C4-2B (cell line): Measurements from ENCODE around the gene S1PR1.

Source experiments
- H3K27ac ChIP-seq: fragments of 450-650 bp; 2 replicates; pipeline ENCODE4 v1.5.1; 2017
- CTCF ChIP-seq: fragments of 450-650 bp; conservative IDR thresholded peaks from 2 replicates; pipeline ENCODE4 v1.5.1; 2017; ENCODE audit warnings: mild to moderate bottlenecking
- ZFX ChIP-seq: fragments of 450-650 bp; IDR thresholded peaks from 2 replicates; pipeline ENCODE4 v1.6.1; 2017

S1PR1 gene

GRCh38 chr1:101284021-101284420 is 47.2 kb downstream of the S1PR1 start:
- H3K27ac ChIP-seq = no peak overlapping the region
- TF ChIP-seq CTCF = no peak
- no peak for TF ChIP-seq ZFX

- TF ChIP-seq CTCF = no peak
- TF ChIP-seq ZFX = no peak
- H3K27ac ChIP-seq = no peak overlapping the region
These were observed 47.9 kb downstream of the S1PR1 start for GRCh38 chr1:101284622-101285218.

GRCh38 chr1:101285922-101286570 is 49.2 kb downstream of the S1PR1 start:
- no peak overlapping the region for H3K27ac ChIP-seq
- TF ChIP-seq CTCF (no peak), ZFX (no peak)

- TF ChIP-seq ZFX (no peak), CTCF (peak; percentile 94)
- no peak overlapping the region for H3K27ac ChIP-seq
These were observed 51.7 kb downstream of the S1PR1 start for GRCh38 chr1:101288491-101288944.

GRCh38 chr1:101290119-101290921 is 53.5 kb downstream of the S1PR1 start:
- TF ChIP-seq ZFX (no peak), CTCF (no peak)

More at GRCh38 chr1:101290119-101290921, 53.5 kb downstream of the S1PR1 start:
- no peak overlapping the region for H3K27ac ChIP-seq
